HG03469 (cell line): ENCODE data around the gene PARP14.
"Not testable (repeated sequence)": the region's sequence is repeated elsewhere in the genome, so short reads cannot be mapped to it uniquely, and the experiment has no call there.

Experiments
- ATAC-seq: cut with Tn5 transposase; IDR thresholded peaks from one replicate; pipeline ENCODE4 v1.9.1; 2021; ENCODE audit warnings: mild to moderate bottlenecking, moderate library complexity, moderate number of reproducible peaks; ENCODE audit not compliant: unreplicated experiment

Gene PARP14

GRCh38 chr3:122714273-122714672, 33.6 kb downstream of the PARP14 start:
- no peak for ATAC-seq

- no peak for ATAC-seq
Measured at GRCh38 chr3:122716667-122717066, 36.0 kb downstream of the PARP14 start.

DNA sequence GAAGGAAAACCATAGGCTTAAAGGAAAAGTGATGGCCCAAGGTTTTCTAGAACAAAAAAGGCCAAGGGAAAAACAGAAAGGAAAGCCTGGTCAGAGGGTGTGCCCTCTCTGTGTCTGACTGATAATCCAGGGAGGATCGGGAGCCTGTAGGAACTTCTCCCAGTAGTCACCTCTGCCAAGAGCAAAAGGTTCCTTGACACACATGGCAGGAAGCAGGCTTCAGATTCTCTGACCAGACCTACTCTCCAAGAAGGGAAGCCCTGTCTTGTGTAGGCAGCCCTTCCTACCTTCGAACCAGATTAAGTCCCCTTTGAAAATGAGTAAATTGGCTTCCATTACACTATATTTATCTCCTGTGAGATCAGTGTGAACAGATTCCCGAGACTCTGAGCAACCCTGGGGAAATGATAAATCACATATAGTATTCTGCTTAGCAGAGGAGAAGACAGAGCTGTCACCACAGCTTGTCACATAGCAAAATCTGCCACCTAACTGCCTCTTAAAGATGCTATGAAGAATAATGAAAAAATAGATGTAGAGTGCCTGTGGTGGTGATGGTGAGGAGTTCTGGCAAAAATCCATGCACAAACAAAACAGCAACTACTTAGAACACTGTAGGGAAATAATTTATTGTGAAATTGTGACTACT, 38.8 kb downstream of the PARP14 start:
- ATAC-seq: no peak

DNA sequence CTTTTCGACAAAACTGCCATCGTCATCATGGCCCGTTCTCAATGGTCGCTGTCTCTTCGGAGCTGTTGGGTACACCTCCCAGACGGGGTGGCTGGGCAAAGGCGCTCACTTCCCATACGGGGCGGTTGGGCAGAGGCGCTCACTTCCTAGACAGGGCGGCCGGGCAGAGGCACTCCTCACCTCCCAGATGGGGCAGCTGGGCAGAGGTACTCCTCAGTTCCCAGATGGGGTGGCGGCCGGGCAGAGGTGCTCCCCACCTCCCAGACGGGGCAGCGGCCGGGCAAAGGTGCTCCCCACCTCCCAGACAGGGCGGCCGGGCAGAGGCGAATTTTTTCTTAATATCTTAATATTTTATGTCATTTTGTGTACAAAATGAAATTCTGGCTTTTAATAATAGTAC, 44.5 kb downstream of the PARP14 start:
- ATAC-seq: no peak

DNA sequence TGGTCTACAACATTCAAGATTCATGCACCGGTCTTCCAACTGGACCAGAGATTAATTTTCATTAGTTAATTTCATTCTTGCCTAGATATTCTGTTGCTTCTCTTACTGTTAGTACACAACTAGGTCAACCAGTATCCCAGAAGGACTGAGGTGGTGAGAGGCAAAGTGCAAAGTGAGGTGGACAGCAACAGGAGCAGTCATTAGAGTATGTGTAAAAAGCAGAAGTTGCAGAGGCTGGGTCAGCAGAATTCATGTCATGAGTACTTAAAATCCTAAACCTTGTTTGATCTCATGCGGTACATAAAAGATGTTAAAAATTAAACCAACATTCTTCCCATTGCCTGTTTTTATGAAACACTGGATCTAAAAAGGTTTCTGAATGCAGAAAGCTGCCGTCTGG, 46.7 kb downstream of the PARP14 start:
- no peak for ATAC-seq

DNA sequence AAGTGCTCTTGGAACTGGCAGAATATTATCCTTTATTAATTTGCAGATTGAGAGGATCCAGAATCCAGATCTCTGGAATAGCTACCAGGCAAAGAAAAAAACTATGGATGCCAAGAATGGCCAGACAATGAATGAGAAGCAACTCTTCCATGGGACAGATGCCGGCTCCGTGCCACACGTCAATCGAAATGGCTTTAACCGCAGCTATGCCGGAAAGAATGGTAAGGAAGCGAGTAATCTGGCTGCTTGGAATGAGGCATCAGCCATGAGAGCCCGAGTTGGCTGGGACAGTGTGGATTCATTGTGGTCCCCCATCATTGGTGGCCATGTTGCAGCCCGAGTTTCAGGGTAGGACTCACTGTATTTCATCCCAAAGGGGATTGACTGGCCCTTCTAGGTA, 47.1 kb downstream of the PARP14 start:
- no peak for ATAC-seq

DNA sequence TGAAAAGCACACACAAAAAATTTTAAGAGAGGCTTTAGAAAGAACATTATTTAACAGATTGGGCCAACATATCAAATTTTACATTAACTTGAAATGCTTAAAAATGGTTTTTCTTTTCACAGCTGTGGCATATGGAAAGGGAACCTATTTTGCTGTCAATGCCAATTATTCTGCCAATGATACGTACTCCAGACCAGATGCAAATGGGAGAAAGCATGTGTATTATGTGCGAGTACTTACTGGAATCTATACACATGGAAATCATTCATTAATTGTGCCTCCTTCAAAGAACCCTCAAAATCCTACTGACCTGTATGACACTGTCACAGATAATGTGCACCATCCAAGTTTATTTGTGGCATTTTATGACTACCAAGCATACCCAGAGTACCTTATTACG, 47.5 kb downstream of the PARP14 start:
- no peak for ATAC-seq

DNA sequence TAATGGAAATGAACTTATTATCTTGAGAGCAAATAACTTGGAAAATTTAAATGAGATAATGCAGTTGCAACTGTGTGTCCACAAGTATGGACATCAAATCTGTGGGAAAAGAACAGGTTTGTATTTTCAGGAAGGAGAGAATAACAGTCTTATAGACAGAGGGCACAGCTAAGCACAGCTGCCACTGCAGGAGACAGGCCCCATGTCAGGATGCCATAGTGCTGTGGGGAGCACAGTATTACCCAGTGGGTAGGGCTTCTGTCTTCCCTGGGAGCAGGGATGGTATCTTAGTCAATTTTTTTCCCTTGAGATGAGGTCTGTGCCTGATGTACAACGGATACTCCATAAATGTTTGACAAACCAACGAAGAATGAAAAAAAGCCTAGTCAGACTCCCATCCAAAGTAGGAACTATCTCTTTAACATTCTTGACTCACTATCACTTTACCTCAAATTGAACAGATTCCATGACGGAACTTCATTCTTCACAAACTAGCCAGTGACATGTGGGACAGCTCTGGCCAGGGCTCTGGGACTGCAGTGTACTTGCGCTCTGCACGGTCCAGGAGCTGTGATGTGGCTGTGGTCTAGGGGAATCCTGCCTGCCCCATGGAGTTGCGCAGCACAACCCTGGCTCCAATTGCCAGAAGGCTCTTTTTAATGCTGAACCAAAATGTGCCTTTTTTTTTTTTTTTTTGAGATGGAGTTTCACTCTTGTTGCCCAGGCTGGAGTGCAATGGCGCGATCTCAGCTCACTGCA, 48.3 kb downstream of the PARP14 start:
- ATAC-seq: no peak

GRCh38 chr3:122730240-122730639, 49.6 kb downstream of the PARP14 start:
- ATAC-seq: no peak

- not testable (repeated sequence) for ATAC-seq
Measured at GRCh38 chr3:122732682-122733525, 52.3 kb downstream of the PARP14 start.

- ATAC-seq: no peak
Measured at GRCh38 chr3:122739172-122739571, 58.5 kb downstream of the PARP14 start.

GRCh38 chr3:122742234-122742633, 61.6 kb downstream of the PARP14 start:
- no peak for ATAC-seq

- ATAC-seq: no peak
Measured at GRCh38 chr3:122743581-122744120, 63.0 kb downstream of the PARP14 start.

DNA sequence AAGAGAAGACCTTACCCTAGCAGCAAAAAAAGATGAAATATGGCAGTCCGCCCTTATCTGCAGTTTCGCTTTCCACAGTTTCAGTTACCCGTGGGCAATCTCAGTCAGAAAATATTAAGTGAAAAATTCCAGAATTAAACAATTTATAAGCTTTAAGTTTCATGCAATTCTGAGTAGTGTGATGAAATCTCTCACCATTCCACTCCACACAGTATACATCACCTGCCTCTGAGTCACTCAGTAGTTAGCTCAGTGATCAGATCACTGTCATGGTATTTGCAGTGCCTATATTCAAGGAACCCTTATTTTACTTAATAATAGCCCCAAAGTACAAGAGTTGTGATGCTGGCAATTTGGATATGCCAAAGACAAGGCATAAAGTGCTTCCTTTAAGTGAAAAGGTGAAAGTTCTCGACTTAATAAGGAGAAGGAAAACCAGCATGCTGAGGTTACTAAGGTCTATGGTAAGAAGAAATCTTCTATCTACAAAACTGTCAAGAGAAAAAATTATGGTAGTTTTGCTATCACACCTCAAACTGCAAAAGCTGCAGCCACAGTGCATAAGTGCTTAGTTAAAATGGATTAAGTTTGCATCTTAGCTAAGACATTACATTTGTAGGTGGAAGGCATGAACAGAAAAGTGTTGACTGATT, 64.9 kb downstream of the PARP14 start:
- ATAC-seq: no peak

DNA sequence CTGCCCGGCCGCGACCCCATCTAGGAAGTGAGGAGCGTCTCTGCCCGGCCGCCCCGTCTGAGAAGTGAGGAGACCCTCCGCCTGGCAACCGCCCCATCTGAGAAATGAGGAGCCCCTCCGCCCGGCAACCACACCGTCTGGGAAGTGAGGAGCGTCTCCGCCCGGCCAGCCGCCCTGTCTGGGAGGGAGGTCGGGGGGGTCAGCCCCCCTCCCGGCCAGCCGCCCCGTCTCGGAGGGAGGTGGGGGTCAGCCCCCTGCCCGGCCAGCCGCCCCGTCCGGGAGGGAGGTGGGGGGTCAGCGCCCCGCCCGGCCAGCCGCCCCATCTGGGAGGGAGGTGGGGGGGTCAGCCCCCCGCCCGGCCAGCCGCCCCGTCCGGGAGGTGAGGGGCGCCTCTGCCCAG, 66.7 kb downstream of the PARP14 start:
- ATAC-seq: not testable (repeated sequence)

DNA sequence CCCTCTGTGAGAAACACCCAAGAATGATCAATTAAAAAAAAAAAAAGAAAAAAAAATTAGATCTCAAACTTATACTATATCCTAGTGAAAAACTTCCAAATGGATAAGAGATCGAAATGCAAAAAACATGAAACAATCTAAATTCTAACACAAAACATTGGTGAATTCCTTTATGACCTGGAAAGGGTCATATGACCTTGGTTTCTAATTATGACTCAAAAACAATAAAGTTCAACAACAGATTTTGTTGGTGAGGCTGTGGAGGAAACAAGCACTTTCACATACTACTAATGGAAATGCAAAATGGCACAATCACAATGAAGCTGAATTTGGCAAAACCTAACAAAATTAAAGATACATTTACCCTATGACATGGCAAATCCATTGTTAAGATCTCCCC, 67.7 kb downstream of the PARP14 start:
- no peak for ATAC-seq

DNA sequence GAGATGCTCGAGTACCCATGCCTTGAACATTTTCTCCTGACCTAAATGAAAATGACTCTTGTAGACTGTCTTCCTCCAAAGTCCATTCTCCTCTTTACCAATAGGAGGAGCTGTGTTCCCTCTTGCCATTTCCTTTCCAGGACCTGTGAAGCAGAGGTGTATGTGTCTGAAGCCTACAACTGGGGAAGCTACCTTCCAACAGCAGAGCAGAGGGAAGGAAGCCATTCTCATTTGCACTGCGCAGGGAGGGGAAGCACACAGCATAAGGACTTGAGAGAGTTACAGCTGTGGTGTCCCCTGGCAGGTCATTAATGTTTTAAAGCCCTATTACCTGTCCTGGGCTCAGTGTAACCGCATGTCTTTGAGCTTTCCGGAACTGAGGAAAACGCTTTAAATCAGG, 74.3 kb downstream of the PARP14 start:
- ATAC-seq: peak; percentile 76

- no peak for ATAC-seq
Measured at GRCh38 chr3:122755491-122755890, 74.9 kb downstream of the PARP14 start.

DNA sequence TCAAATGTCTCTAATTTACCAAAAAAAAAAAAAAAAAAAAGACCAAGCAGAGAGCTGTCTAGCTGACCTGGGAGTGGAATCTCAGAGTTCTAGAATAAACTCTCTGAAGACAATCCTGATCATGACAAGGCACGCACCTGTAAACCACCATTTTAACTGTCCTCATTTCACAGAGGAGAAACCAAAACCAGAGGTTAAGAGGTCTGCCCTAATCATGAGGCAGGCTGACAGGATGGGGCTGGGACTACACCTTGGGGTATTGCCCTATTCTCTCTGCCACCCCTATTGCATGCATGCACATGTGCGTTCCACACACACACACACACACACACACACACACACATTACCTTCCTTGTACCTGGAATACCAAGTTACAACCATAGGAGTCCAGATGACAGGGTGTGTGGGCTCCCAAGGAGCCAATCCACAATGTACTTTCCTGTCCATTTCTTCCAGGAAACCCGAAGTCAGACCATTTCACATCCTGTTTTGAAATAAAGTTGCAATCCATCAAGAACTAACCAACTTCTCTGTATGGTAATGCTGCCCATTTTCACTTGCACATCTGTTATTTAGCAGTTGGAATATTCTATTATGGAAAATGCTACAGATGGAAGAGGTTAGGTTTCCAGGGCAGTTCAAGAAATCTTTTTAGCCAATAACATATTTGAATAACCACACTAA, 78.4 kb downstream of the PARP14 start:
- no peak for ATAC-seq
